GM12878 (cell line): ENCODE data around the gene LRRC23. TPM values are rescaled to one million over a fixed set of nuclear protein-coding genes. Genes with fewer than 3 reads are reported as not detected.

Experiments used
- BACH1 ChIP-seq: fragments of 450-650 bp; IDR thresholded peaks from 2 replicates; pipeline ENCODE4 v1.6.1; 2017; ENCODE audit warnings: mild to moderate bottlenecking, borderline replicate concordance
- E2F8 ChIP-seq: fragments of 450-650 bp; IDR thresholded peaks from 2 replicates; pipeline ENCODE4 v1.6.1; 2018; ENCODE audit warnings: mild to moderate bottlenecking, low read depth, moderate library complexity; ENCODE audit not compliant: partially characterized antibody
- KAT2A ChIP-seq: conservative IDR thresholded peaks from 2 replicates; pipeline ENCODE4 v1.6.1; 2011; ENCODE audit warnings: low read depth, low read length; ENCODE audit not compliant: control insufficient read depth
- PML ChIP-seq: IDR thresholded peaks from 2 replicates; pipeline ENCODE4 v1.6.1; 2012; ENCODE audit warnings: low read length, inconsistent platforms
- POLR2AphosphoS2 ChIP-seq: IDR thresholded peaks from 2 replicates; pipeline ENCODE4 v1.6.1; 2011; ENCODE audit warnings: low read depth, mild to moderate bottlenecking, low read length, improper control_type of control experiment, moderate library complexity
- POLR2AphosphoS5 ChIP-seq: IDR thresholded peaks from 2 replicates; pipeline ENCODE4 v1.6.1; 2011; ENCODE audit warnings: mild to moderate bottlenecking, low read length, inconsistent platforms
- TARDBP ChIP-seq: IDR thresholded peaks from 2 replicates; pipeline ENCODE4 v1.6.1; 2016; ENCODE audit warnings: borderline replicate concordance
- polyA plus RNA-seq, 11 experiments: library from polyadenylated mRNA; depleted of rRNA in 4 of 11; unstranded in 6 of 11; stranded (reverse) in 5 of 11; fragments of >200 nt; fragmentation: Nextera tagmentation in 4 of 11; fragmentation: Illumina TruSeq in 1 of 11; extraction: Ambion mirVana in 4 of 11; extraction: Trizol in 1 of 11; gene quantifications; 1 replicate in 1 of 11; 2 replicates in 10 of 11; pipeline versions ENCODE4 v1.2.1 to v1.2.3, GENCODE V29; 2011 to 2016; ENCODE audit warnings: inconsistent platforms in 2 of 11, missing spikeins in 2 of 11, low read depth in 1 of 11
- total RNA-seq, 4 experiments: library from RNA; depleted of rRNA in 3 of 4; stranded (reverse); fragments of >200 nt in 3 of 4; fragmentation: Illumina TruSeq in 1 of 4; extraction: Trizol in 1 of 4; gene quantifications; 2 replicates each; pipeline versions ENCODE4 v1.2.1 to v1.2.3, GENCODE V29; 2013 to 2021

Gene LRRC23
- total and polyA plus RNA-seq, 10 of the 15 experiments (the other 5 are each of a cell fraction or from before 2014, with no cell fraction given) = 1.4 to 6.9 (median 3.4) TPM

- TF ChIP-seq POLR2AphosphoS5 (peak; percentile 30; the same call in 1 of the 2 replicates), POLR2AphosphoS2 (peak; percentile 93), KAT2A (no peak), PML (0 out of 2 replicates have a peak, but pooled peaks have one; percentile 21), BACH1 (peak; percentile 42; the same call in 1 of the 2 replicates), E2F8 (peak; percentile 17), TARDBP (no peak)
These were observed 33.3 kb upstream of the LRRC23 start (continued) for GRCh38 chr12:6871052-6871957.
